Inferior parietal cortex (tissue), 1 donor: ENCODE data around the gene KIF15.
A peak's percentile ranks its signal among the peaks of the same experiment; 100 is the strongest.

Experiments
- DNase-seq: peaks from one replicate; pipeline ENCODE4 v3.0.0-alpha.2; 2016; ENCODE audit errors: extremely low spot score

Gene KIF15, protein sequence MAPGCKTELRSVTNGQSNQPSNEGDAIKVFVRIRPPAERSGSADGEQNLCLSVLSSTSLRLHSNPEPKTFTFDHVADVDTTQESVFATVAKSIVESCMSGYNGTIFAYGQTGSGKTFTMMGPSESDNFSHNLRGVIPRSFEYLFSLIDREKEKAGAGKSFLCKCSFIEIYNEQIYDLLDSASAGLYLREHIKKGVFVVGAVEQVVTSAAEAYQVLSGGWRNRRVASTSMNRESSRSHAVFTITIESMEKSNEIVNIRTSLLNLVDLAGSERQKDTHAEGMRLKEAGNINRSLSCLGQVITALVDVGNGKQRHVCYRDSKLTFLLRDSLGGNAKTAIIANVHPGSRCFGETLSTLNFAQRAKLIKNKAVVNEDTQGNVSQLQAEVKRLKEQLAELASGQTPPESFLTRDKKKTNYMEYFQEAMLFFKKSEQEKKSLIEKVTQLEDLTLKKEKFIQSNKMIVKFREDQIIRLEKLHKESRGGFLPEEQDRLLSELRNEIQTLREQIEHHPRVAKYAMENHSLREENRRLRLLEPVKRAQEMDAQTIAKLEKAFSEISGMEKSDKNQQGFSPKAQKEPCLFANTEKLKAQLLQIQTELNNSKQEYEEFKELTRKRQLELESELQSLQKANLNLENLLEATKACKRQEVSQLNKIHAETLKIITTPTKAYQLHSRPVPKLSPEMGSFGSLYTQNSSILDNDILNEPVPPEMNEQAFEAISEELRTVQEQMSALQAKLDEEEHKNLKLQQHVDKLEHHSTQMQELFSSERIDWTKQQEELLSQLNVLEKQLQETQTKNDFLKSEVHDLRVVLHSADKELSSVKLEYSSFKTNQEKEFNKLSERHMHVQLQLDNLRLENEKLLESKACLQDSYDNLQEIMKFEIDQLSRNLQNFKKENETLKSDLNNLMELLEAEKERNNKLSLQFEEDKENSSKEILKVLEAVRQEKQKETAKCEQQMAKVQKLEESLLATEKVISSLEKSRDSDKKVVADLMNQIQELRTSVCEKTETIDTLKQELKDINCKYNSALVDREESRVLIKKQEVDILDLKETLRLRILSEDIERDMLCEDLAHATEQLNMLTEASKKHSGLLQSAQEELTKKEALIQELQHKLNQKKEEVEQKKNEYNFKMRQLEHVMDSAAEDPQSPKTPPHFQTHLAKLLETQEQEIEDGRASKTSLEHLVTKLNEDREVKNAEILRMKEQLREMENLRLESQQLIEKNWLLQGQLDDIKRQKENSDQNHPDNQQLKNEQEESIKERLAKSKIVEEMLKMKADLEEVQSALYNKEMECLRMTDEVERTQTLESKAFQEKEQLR (N-terminal part only)

DNA sequence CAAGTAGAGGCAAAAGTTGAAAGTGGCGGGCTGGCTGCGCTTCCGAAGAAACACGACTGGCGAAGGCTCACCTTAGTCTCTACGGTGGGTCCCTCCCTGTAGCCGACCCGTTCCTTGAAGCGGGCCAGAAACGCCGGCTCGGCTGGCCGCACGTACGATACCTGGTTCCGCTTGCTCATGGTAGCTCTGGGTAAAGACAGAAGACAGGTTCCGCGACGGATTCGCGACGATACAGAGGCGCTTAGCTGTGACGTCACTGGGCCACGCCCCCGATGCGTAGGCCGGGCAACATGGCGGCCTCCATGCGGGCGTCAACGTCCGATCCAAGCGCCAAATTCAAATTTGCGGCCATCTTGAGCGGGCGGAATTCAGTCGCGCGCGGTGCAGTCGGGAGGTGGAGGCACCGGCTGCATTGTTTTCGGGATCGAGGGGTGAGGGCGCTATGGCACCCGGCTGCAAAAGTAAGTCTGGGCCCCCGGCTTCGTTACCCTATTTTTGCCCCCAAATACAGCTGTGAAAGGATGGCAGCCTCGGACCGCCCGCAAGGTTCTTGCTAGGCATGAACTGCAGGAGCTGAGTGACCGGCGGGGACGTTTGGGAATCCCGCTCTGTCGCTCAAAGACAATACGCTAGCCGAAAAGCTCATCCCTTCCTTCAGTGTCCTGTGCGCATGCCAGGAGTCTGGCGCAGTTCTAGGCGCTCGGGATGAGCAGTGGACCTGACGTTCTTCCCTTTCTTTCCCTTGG is at the start of gene KIF15, which contains the start of gene KIAA1143:
Gene KIF15 (plus strand): TSS at position 371 of the 746 bp plus-strand sequence. CDS start 72 bp downstream, at position 443.
Gene KIAA1143 (minus strand): TSS at position 196 of the 746 bp plus-strand sequence. CDS start 17 bp downstream, at position 179.
- DNase-seq, result peak; percentile 98

DNA sequence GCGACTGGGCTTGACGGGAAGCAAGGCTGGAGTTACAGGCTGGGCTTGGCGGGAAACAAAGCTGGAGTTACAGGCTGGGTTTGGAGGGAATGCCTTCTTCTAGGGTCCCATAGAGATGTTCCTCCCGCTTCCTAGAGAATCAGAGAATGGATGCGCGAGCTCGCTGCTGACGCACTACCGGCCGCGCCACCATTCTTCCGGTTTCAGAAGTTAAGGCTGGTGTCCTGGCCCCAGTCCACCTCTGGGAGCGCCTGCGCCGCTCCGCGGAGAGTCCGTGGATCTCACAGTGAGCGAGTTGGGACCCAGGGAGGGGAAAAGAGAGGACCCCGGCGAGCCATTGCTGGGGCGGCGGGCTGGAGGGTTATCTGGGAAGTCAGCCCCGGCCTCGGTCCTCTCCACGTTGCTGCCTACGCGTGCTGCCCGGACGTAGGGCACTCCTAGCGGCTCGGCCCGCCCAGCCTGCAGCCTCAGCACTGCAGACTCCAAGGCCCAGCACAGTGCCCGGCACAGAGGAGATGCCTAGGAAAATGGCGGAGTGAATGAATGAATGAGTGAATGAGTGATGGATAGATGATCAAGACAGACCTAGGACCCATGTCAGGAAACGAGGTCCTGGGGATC is 49.0 kb upstream of the KIF15 start, which contains the start of gene ZNF502:
Gene ZNF502 (plus strand): TSS at position 206 of the 621 bp plus-strand sequence. CDS start 7,602 bp downstream, outside the sequence.
- peak; percentile 90 for DNase-seq

DNA sequence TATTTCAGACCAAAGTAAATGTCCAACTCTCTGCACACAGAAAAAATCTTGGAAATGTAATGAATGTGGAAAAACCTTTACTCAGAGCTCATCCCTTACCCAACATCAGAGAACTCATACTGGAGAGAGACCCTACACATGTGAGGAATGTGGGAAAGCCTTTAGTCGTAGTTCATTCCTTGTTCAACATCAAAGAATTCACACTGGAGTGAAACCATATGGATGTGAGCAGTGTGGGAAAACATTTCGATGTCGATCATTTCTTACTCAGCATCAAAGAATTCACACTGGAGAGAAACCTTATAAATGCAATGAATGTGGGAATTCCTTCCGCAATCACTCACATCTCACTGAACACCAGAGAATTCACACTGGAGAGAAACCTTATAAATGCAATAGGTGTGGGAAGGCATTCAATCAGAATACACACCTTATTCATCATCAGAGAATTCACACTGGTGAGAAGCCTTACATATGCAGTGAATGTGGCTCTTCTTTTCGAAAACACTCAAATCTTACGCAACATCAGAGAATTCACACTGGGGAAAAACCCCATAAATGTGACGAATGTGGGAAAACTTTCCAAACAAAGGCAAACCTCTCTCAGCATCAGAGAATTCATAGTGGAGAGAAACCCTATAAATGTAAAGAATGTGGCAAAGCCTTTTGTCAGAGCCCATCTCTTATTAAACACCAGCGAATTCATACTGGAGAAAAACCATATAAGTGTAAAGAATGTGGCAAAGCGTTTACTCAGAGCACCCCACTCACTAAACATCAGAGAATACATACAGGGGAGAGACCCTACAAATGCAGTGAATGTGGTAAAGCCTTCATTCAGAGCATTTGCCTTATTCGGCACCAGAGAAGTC is 40.1 kb upstream of the KIF15 start:
- DNase-seq, result no peak

DNA sequence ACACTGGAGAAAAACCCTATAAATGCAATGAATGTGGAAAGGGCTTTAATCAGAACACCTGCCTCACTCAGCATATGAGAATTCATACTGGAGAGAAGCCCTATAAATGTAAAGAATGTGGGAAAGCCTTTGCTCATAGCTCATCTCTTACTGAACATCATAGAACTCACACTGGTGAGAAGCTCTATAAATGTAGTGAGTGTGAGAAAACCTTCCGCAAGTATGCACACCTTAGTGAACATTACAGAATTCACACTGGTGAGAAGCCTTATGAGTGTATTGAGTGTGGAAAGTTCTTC is 39.5 kb upstream of the KIF15 start:
- no peak for DNase-seq

DNA sequence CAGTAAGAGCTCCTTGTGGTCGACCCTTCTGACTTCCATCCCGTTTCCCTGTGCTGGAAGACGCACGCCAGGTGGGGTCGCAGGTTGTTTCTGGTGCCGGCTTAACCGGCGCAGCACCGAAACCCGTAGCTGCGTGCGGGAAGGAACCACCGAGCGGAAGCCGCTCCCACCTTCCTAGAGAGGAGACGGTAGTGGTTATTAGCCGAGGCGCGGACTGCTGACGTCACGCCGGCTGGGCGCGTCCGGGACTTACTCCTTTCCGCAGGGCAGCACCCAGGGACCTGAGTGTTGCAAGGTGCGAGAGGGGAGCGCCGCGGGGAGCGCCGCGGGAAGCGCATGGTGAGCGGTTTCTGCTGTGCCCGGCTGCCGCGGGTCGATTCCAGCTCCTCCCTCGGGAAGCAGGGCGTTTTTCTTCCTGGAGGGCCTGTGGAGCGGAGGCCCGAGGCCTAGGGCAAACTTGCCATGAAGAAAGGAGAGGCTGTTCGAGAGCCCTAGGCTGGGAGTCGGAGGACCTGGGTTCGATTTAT is 32.1 kb upstream of the KIF15 start, which contains the start of gene ZNF501:
Gene ZNF501 (plus strand): TSS at position 252 of the 527 bp plus-strand sequence. CDS start 4,787 bp downstream, outside the sequence.
- DNase-seq, result peak; percentile 88

DNA sequence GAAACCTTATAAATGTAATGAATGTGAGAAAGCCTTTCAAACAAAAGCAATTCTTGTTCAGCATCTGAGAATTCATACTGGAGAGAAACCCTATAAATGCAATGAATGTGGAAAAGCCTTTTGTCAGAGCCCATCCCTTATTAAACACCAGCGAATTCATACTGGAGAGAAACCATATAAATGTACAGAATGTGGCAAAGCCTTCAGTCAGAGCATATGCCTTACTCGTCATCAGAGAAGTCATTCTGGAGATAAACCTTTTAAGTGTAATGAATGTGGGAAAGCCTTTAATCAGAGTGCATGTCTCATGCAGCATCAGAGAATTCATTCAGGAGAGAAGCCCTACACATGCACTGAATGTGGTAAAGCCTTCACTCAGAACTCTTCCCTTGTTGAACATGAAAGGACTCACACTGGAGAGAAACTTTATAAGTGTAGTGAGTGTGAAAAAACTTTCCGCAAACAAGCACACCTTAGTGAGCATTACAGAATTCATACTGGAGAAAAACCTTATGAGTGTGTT is 26.9 kb upstream of the KIF15 start:
- DNase-seq, result no peak

DNA sequence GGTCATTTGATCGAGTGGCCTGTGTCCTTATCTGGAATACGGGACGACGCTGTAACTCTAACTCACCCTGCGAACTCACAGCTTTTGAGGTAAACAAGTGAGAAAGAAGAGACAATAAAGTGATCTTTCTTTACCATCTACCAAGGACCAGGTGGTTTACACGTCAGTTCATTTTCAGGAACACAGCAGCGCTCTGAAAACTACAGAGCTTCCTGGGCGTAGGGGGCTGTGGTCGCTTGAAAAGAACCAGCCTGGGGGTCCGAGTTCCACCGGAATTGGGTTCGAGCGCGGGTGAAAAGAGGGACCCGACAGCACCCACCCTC is 532 bp upstream of the KIF15 start:
- DNase-seq, result no peak

DNA sequence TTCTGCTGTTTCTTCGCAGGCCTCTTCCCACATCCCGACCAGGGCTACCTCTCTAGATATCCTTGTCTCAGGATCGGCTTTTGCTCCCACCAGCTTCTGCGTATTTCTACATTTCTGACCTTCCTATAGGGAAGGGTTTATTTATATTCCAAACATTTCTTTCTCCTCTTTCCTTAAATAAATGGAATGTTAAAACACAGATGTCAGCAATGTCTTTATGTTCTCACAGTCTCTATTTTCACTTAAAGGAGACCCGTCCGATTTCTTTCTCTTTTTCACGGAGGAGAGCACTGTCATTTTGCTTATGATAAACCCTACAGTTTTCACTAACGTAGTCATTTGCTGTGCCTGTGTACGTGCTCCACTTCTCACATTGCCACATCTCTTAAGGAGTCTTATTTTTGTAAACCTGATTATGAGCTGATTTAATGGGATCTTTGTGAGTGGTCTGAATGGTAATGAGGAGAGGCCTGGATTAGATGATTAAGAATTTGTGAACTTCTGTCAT is 630 bp downstream of the KIF15 start:
- DNase-seq, result peak; percentile 5

DNA sequence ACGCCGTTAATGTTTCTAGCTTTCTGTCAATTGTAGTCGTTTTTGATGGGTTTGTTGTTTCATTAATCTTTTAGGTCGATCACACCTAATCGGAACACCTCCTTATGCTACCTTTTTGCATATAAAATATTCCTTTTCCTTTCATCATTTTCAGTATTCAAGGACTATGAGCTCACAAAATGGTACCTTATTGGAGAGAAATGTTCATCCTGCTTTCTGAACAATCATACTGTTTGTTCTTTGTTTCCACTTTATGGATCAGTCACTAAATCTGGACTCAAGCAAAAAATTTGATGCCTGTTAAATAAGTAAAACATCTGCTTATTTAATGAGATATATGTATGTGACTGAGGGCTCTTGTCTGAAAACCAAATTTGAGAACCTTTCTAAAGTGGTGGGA is 1.1 kb downstream of the KIF15 start:
- DNase-seq, result no peak

DNA sequence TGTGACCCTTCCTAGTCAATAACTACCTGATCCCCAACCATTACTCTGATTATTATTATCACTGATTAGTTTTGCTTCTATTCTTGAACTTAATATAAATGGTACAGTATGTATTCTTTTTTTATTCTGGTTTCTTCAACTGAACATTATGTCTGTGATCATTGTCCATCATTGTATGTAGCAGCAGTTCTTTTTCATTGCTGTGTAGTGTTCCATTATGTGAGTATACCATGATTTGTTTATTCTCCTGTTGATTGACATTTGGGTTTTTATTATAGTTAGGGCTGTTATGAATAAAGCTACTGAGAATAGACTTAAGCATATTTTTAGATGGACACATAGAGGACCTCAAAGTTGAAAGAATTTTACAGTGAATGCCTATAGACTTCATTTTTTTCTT is 2.7 kb downstream of the KIF15 start:
- no peak for DNase-seq

DNA sequence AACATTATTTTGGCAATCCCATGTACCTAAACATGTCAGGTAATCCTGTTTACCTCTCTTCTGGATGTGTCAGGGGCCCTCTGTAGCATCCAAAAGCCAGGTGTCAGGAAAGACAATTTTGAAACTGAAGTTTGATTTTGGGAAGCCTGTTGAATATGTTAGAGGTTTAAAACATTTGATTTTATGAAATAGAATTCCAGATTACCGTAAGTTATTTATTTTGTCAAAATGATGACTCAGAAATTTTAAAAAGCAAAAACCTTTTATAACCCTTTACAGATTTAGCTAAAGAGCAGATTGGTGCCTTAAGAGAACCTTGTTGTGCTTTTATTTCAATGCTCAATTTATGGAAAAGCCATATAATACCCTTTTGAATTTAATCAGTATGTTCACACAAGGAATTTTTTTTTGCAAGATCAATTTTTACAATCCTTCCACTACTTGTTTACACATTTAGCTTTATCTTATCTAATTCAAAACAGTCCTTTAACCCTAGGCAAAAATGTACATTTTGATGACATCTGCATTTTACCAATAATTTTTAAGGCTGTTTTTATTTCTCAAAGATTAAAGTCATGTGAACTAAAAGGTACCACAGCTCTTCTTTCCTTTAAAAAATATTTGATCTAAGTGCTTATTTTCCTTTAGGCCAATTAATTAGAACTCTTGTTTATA is 10.0 kb downstream of the KIF15 start:
- no peak for DNase-seq

DNA sequence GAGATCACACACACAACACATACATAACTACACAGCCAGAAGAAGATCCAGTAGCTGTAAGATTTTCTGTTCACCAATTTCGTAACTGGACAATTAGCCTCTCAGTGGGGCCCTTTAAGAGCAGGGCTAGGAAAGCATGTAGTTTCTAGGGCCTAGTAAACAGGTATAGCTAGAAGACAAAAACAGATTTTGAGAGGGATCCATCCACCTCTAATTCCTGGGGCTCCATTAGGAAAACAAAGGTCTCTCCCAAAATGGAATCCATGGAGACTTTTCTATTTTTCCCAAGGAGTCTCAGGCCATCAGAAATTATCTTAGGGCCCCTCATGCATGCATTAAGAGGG is 10.5 kb downstream of the KIF15 start:
- DNase-seq, result no peak

DNA sequence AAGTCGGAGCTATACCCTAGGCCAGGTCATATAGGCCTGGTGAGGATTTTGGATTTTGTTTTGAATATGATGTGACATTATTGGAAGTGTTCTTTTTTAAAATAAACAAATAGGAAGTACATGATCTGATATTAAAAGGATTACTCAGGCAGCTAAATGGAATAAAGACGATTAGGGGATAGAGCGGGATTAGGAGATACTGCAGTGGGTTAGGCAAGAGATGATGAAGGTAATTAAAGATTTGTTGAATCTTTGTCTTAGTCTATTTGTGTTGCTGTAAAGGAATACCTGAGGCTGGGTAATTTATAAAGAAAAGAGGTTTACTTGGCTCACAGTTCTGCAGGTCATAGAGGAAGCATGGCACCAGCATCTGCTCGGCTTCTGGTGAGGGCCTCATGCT is 21.3 kb downstream of the KIF15 start:
- no peak for DNase-seq

DNA sequence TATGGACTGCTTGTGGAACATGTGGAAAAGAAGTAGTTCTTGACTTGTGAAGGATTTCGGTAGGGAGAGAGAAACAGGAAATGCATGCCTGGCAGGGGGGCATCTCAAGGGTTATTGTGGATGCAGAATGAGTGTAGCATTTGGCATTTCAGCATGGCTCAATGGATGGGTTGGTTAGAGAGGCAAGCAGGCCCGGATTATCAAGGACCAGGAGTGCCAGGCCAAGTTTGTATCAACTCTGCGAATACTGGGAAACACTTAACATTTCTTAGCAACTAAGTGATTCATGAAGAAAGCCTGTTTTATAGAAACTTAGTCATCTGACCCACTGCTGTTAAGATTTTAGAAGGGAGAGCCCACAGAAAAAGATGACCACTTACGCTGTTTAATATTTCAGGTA is 33.6 kb downstream of the KIF15 start:
- no peak for DNase-seq

DNA sequence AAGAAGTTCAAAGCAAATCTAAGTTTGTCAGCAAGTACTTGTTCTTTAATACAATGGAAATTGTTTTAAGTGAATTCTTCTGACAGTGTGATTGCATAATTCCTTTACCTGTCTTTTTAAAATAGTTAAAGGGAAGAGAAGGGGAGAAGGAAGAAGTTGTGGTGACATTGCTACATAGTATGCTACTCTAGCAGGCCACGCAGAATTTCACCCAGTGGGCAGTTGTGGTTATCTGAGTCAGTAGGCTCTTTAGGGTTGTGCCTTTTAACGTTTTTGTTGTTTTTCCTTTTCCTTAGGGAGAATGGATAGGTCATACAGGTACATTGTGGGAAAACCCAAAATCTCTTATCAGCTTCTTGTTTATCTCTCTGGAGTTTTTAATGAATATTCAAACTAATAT is 40.4 kb downstream of the KIF15 start:
- DNase-seq, result no peak

DNA sequence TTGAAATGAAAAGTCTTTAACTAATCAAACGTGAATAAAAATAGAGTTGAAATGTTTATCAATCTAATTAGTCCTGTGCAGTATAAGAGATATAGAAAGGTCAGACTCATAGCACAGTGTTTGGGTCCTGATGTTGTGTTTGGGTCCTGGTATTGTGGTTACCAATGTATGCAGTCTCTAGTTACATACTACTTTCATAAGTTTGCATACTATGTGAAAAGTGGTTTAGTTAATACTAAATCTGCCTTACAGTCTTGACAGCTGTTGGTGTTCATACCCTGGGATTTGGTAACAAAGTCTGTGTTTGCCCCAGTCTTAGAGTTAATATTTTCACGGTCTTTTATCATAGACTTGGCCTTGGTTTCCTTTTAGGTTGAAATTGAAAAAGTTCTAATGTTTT is 41.7 kb downstream of the KIF15 start:
- no peak for DNase-seq

DNA sequence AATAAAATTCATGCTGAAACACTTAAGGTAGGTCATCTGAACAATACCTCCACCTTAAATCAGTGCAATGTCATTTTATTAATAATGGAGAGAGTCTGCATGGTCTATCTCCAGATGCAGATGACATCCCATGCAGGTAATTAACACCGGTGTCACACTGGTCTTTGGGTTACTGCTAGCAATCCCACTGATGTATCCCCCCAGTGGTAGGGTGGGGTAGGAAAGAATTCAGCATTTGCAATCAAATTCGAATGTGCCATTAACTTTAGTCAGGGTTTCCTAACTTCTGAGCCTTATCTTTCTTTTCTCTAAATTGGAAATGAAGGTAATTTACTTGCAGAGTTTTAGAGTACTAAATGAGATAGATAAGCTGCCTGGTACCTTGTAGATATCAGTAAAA is 44.4 kb downstream of the KIF15 start:
- DNase-seq, result no peak

DNA sequence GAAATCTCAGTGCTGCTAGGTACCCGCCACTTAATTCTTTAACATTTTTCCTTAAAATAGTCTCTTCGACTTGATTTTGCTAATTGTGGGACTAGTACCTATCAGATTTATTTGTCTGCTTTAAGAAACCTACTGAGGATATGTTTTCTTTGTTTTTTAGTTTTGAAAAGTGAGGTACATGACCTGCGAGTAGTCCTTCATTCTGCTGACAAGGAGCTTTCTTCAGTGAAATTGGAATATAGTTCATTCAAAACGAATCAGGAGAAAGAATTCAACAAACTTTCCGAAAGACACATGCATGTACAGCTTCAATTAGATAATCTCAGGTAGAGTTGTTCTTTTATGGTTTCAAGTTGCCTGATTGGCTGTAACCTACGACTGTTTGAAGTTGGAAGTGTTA is 53.2 kb downstream of the KIF15 start:
- DNase-seq, result no peak
